ENCODE measurements around the gene CLDN18. TPM values are rescaled to one million over a fixed set of nuclear protein-coding genes. Genes with fewer than 3 reads are reported as not detected.

Gene CLDN18
- total and polyA plus RNA-seq, 2 of the 8 experiments (the other 6 are each of a cell fraction or from before 2014, with no cell fraction given) = not detected

- no peak overlapping the region for H3K27ac ChIP-seq (ENCODE audit: low read depth, low read length)
- no peak overlapping the region for H4K5ac ChIP-seq (ENCODE audit: insufficient read length, low read depth, low read length)
- H2AK5ac ChIP-seq (ENCODE audit: low read depth, low read length) = no peak overlapping the region
- H3K4me1 ChIP-seq (replicated peaks in 1 of 4; ENCODE audit: control insufficient read depth in 3 of 4, insufficient read depth in 4 of 4, low read length in 3 of 4) = no peaks in the 10 kb centered on the region
- H3K4ac ChIP-seq (replicated peaks; ENCODE audit: insufficient read length, low read depth, low read length) = no peak overlapping the region
- H3K4me3 ChIP-seq (ENCODE audit: extremely low read depth in 1 of 4, insufficient read depth in 2 of 4, low read depth in 3 of 4, low read length in 4 of 4) = no peak overlapping the region
- H3K27me3 ChIP-seq (replicated peaks in 1 of 4; ENCODE audit: control insufficient read depth in 3 of 4, extremely low read depth in 1 of 4, insufficient read depth in 3 of 4, low read length in 3 of 4) = no peaks in the 10 kb centered on the region
- no peak overlapping the region for H4K91ac ChIP-seq (replicated peaks; ENCODE audit: insufficient read length, low read length)
- FAIRE-seq (no peak), DNase-seq (ENCODE audit: low read depth in 1 of 2, low spot score in 2 of 2) (no peak)
- H4K20me1 ChIP-seq (replicated peaks in 1 of 2; ENCODE audit: control insufficient read depth in 1 of 2, insufficient read depth in 2 of 2, low read length in 2 of 2) = no peaks in the 10 kb centered on the region
- H2AFZ ChIP-seq (ENCODE audit: low read length) = no peak overlapping the region
- no peak overlapping the region for H3K4me2 ChIP-seq (ENCODE audit: insufficient read depth in 1 of 2, low read depth in 2 of 2, low read length in 2 of 2)
- POLR2A ChIA-PET (ENCODE audit: partially characterized antibody) = no interaction called here
- 97% methylated on average over 1 of the region's 1 CpG; no CpG with 5 or more reads in 1 of the 2 experiments for WGBS, 2 experiments (ENCODE audit: extremely low coverage in 1 of 2, insufficient coverage in 1 of 2, insufficient read length in 1 of 2, insufficient replicate concordance in 2 of 2, low coverage in 1 of 2, low lambda C conversion rate in 2 of 2, missing lambda C conversion rate in 1 of 2)
- peaks cover 11 to 15% of the 10 kb centered on the region in 2 experiments for H3K9me3 ChIP-seq (ENCODE audit: insufficient read depth in 2 of 2, low read depth in 1 of 2, low read length in 1 of 2)
- H3K23me2 ChIP-seq (ENCODE audit: low read depth, low read length) = no peaks in the 10 kb centered on the region
- no peak overlapping the region for H3K9ac ChIP-seq (replicated peaks in 1 of 4; ENCODE audit: extremely low read depth in 1 of 4, low read depth in 3 of 4, low read length in 3 of 4)
- TF ChIP-seq RXRA (IDR thresholded peaks at IDR 0.05; ENCODE audit: insufficient read depth, low read depth, low read length) (no peak), EP300 (IDR thresholded peaks at IDR 0.05; ENCODE audit: borderline replicate concordance in 1 of 2, low read depth in 2 of 2, low read length in 2 of 2) (no peak), POLR2A (IDR thresholded peaks at IDR 0.05; ENCODE audit: control extremely low read depth in 1 of 2, low read depth in 2 of 2, low read length in 2 of 2) (no peak), RFX5 (IDR thresholded peaks at IDR 0.05; ENCODE audit: borderline replicate concordance, low read depth, low read length) (no peak)
- H3K36me3 ChIP-seq (ENCODE audit: control insufficient read depth in 2 of 4, insufficient read depth in 4 of 4, low read length in 3 of 4) = 0 out of 8 replicates have a peak, but pooled peaks cover 0 to 3% (median 0%) of the 10 kb centered on the region in 4 experiments
- no peak overlapping the region for H3K23ac ChIP-seq (ENCODE audit: insufficient read length)
- no peak overlapping the region for H3K56ac ChIP-seq (replicated peaks; ENCODE audit: insufficient read length, low read depth, low read length)
- H2BK20ac ChIP-seq (ENCODE audit: low read length) = no peak overlapping the region
- H2BK15ac ChIP-seq (ENCODE audit: low read length) = no peak overlapping the region
- no peak overlapping the region for H2BK12ac ChIP-seq (ENCODE audit: low read depth, low read length)
- no peak overlapping the region for H3K18ac ChIP-seq (ENCODE audit: extremely low read depth, low read length)
- H2BK5ac ChIP-seq (ENCODE audit: low read depth, low read length) = no peak overlapping the region
- CTCF ChIA-PET (ENCODE audit: partially characterized antibody) = no interaction called here
- no peak overlapping the region for H3K14ac ChIP-seq (ENCODE audit: insufficient read length)
- no peaks in the 10 kb centered on the region for H3K79me1 ChIP-seq (ENCODE audit: low read depth, low read length)
- H2BK120ac ChIP-seq (replicated peaks; ENCODE audit: low read depth, low read length) = no peak overlapping the region
- H3K79me2 ChIP-seq (ENCODE audit: control insufficient read depth in 1 of 2, insufficient read depth in 2 of 2, low read length in 2 of 2) = no peaks in the 10 kb centered on the region
- H4K8ac ChIP-seq (ENCODE audit: extremely low read depth, insufficient read depth, low read length) = no peak overlapping the region
These were observed 31.6 kb upstream of the CLDN18 start for GRCh38 chr3:137978328-137978727.
